ENCODE data around the gene TREM2.
"Not testable (repeated sequence)": the region's sequence is repeated elsewhere in the genome, so short reads cannot be mapped to it uniquely, and the experiment has no call there.

The TREM2 gene

DNA sequence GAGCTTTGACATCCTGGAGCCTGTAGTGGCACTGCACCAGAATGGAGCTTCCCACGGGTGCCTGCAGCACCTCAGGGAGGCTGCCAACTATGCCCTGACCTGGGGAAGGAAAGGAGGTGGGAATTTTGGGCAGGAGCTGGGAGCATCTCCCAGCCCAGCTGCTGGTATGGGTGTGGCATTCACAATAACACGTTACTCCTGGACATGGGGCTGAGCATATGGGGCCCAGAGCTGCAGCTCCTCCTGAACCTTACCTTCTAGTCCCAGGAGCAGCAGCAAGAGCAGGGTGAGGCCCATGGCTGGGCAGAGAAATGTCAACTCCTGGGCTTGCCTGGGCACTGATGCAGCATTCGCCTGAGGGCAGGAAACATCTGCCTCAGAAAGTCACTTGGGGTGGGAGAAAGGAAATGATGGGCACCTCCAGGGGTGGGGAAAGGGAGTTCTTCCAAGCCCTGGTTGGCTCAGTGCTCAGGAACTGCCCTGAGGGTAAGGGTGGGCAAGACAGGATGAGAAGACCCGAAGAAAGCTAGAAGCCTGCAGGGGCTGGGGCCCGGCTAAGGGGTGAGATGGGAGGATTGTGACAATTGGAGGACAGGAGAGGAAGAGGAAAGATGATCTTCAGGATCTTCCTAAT is 8.8 kb downstream of the TREM2 start, which contains the start of gene TREML1:
Gene TREML1 (minus strand): TSS at position 356 of the 634 bp plus-strand sequence. CDS start 59 bp downstream, at position 297.
- peak; percentile 76 for DNase-seq

GRCh38 chr6:41153451-41153850 is 9.5 kb downstream of the TREM2 start:
- DNase-seq = no peak

- DNase-seq = peak; percentile 30
Observed at GRCh38 chr6:41150671-41151070, 12.2 kb downstream of the TREM2 start.

DNA sequence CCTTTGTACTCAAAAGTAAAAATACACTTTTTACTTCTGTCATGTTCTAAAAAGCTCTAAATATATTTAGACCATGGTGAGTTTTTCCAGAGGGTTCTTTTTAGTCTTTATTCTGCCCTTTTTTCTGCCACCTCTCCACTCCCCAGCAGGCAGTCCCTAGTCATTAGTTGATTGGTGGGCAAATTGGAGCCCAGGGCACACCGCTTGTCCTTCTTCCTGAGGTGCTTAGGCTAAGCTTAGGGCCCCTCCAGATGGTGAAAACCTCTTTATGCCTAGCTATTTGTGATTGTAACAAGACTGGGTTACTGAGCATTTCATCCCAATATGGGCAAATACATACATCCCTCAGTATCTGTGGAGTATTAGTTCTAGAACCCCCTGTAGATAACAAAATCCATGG is 15.0 kb downstream of the TREM2 start:
- no peak for DNase-seq

GRCh38 chr6:41136911-41137310 is 26.0 kb downstream of the TREM2 start:
- no peak for DNase-seq

DNA sequence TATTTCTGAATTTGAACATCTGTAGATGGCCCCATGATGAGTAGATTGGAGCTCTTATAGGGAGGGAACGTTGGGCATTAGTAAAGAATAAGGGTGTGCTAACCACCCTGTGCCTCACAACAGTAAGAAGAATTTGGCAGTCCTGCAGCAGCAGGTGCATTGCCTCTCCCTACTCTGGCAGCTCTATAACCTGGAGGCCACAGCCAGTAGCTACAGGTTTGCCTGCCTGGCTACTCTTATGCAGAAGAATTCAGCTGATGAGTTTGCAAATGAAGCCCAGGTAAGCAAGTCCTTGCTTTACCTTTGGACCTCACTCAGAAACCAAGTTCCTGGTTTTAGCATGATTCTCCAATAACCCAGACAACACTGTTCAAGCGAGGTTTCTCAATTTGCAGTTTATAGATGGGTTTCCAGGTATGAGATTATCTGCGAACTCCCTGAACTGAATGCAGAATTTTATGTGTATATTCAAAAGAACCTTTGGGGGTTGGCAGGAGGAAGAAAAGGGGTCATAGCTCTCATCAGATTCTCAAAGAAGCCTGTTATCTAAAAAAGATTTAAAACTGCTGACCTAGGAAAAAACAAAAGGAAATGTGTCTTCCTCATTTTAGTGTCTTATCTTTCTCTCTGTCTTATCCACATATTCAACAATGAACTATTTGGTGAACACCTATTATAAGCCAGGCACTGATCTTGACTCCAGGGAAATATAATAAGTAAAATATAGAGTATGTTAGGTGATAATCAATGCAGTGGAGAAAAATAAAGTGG is 27.7 kb downstream of the TREM2 start:
- DNase-seq = no peak

- DNase-seq = peak; percentile 97
Observed at GRCh38 chr6:41132254-41132653, 30.7 kb downstream of the TREM2 start.

- DNase-seq = no peak
Observed at GRCh38 chr6:41125282-41125681, 37.6 kb downstream of the TREM2 start.

DNA sequence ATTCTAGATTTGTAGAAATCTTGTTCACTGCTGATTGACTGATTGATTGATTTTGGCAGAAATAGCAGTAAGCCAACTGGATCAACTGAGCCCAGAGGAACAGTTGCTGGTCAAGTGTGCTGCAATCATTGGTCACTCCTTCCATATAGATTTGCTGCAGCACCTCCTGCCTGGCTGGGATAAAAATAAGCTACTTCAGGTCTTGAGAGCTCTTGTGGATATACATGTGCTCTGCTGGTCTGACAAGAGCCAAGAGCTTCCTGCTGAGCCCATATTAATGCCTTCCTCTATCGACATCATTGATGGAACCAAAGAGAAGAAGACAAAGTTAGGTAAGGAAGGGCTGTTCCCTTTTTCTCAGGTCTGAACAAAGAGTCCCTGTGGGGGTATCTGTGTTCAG is 40.0 kb downstream of the TREM2 start:
- DNase-seq = no peak

DNA sequence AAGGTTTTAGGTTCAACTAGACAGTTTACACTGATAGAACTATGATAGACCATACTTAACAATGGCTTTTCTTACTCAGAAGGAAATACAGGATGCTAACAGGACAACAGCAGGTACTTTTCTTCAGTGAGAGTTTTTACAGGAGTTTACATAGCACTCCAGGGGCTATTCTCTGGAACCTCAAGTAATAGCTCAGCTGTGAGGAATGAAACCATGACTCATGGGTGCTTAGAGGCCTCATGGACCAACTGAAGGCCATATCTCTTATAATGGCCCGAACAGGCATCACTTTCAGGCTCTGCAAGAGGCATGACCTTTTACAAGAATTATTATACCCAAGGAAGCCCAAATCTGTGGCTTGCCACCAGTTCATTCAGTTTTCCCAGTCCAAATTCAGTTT is 40.5 kb downstream of the TREM2 start:
- DNase-seq = no peak

DNA sequence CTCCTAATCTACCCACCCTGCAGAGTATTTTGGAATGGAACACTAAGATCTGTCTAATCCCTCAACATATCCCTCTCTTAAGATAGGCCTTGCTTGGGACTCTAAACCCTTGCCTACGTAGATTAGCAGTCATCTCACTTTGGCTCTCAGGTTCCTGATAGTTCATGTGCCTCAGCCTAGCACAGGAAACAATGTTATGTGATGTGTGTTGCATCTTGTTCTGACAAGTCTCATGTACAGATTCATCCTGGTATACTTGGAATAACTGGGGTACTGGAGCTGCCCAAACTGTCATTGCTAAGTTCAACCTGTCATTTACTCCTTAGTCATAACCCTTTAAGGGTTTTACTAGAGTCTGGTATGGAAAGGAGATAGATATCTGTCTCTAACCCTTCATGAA is 42.9 kb downstream of the TREM2 start:
- DNase-seq = no peak

GRCh38 chr6:41119508-41119907 is 43.4 kb downstream of the TREM2 start:
- DNase-seq = no peak

- not testable (repeated sequence) for DNase-seq
Observed at GRCh38 chr6:41115027-41115426, 47.9 kb downstream of the TREM2 start.

GRCh38 chr6:41111017-41111416 is 51.9 kb downstream of the TREM2 start:
- no peak for DNase-seq
